Measurements from ENCODE around the gene AATK.

Gene AATK

DNA sequence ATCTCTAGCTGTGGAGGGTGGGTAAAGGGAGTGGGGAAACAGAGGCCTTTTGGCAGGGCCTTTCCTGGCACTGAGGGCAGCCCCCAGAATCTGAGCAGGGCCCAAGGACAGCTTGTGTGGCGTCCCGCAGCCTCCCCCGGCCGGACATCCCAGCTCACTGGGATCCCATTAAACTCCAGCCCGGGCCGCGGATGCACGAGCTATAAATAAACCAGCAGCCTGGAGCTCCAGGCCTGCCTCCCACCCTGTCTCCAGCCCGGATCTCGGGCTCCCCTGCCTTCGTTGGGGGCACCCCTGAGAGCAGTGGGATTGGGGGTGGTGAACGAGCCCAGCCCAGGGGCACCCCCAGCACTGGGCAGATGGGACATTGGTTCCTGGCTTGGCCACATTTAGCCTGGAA lies 13.8 kb upstream of the AATK start:
- DNase-seq = no peak

DNA sequence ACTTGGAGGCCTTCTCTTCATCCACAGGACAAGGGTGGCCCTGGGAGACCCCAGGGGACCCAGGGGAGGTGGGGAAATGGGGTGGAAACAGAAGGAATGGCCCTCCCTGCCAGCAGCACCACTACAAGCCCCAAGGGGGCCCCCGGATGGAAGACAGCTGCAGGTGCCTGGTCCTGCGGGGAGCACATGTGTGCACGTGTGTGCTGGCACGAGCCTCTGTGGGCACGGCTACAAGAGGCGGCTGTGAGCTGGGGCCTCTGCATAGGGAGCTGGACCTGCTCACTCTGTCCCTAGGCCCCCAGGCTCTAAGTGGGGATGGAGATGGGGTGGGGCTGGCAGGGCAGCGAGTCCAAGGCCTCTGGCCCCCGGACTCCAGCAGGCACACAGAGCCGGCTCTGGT lies 13.2 kb upstream of the AATK start:
- no peak for DNase-seq

DNA sequence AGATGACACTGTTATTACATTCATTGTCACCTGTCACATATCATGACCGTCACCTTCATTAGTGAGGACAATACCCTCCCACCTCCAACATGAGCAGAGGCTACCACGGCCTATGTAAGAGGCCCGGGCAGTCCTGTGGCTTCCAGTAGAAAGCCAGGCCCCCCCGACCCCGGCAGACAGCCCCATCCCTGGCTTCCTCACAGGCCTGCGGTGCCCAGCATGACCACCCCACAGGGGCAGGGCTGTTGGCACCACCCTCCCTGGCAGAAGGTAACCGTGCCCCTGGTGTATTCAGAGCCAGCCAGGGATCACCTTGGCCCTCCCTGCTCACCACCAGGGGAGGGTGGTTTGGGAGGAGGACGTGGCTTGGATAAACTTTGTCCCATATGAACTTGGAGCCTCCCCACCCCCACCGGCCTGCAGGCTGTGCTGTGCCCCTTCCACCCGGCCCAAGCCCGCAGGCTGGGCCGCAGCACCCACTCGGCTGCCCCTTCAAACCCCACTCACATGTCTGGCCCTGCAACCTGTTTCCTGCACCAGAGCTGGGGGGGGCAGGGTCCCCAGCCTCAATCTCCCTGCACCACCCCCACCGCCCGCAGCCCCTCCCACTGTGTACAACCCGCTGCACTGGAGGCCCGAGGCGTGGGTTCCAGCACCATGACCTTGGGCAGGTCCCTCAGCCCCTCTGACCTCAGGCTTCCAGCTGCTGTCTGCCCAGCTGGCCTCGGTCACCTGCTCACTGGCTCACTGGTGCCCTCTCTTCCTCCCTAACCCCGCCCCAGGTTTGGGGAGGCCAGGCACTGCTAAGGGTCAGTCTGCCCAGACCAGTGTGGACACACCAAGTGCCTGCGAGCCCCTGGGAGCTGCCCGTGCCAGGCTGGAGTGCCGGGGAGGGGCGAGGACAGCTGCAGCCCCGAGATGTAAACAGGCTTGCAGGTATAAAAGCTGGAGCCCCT lies 12.4 kb upstream of the AATK start:
- DNase-seq = no peak

DNA sequence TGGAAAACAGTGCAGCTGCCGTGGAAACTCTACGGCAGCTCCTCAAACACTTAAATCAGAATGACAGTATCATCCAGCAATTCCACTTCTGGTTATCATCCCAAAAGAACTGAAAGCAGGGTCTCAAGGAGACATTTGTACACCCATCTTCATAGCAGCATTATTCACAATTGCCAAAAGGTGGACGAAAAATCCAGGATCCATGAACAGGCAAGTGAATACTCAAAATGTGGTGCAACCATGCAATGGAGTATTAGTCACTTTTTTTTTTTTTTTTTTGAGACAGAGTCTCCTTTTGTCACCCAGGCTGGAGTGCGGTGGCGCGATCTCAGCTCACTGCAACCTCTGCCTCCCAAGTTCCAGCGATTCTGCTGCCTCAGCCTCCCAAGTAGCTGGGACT lies 10.6 kb upstream of the AATK start:
- DNase-seq = no peak

DNA sequence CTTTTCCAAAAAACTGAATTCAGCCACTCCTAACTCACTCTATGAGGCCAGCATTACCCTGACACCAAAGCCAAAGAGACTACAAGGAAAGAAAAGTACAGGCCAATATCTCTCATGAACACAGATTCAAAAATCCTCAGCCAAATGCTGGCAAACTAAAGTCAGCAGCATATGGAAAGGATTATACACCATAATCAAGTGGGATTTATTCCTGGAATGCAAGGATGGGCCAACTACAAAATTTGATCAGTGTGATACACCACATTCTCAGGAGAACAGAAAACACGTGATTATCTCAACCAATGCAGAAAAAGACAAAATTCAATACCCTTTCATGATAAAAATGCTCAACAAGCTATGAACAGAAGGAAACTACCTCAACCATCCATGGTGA lies 7.7 kb upstream of the AATK start:
- no peak for DNase-seq

DNA sequence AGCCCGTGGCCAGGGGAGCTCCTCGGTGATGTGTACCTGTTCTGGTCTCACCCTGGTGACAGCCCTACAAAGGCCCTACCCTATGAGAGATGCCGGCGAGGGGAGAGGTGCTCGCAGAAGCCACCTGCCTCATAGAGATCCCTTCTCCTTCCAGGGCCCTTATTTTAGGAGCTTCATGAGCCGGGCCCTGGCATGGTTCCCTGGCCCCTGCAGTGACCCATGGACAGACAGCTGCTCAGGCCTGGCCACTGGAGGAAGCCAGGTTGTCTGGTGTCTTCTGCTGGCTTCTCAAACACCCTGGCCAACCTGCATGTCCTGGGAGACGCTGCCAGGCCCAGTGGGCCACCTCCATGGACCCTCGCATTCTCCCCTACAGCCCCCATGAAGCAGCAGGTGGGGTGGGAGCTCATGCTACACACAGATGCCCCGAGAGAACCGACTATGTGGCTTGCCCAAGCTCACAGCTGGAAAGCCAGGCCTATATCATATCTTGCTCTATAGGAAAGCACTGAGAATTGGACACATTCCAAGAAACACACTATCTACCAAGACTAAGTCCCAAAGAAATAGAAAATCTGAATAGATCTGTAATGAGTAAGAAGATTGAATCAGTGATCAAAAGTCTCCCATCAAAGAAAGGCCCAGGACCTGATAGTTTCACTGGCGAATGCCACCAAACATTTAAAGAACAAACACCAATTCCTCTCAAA lies 7.2 kb upstream of the AATK start:
- no peak for DNase-seq

DNA sequence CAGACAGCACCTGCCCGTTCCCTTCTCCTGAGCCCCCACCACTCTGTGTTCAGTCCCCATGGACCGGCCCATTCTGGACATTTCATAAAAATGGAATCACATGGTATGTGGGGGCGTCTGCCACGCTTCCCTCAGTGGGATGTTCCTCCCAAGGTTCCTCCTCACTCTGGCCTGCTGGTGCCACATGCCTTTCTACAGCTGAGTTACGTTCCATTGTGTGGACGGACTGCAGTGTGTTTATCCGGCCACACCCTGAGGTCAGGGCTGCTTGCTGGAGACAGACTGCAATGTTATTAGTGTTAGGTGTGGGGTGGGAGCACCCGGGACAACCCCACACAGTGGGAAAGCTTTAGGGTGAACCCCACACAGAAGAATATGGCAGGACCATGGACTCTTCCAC lies 5.9 kb upstream of the AATK start:
- DNase-seq = no peak

DNA sequence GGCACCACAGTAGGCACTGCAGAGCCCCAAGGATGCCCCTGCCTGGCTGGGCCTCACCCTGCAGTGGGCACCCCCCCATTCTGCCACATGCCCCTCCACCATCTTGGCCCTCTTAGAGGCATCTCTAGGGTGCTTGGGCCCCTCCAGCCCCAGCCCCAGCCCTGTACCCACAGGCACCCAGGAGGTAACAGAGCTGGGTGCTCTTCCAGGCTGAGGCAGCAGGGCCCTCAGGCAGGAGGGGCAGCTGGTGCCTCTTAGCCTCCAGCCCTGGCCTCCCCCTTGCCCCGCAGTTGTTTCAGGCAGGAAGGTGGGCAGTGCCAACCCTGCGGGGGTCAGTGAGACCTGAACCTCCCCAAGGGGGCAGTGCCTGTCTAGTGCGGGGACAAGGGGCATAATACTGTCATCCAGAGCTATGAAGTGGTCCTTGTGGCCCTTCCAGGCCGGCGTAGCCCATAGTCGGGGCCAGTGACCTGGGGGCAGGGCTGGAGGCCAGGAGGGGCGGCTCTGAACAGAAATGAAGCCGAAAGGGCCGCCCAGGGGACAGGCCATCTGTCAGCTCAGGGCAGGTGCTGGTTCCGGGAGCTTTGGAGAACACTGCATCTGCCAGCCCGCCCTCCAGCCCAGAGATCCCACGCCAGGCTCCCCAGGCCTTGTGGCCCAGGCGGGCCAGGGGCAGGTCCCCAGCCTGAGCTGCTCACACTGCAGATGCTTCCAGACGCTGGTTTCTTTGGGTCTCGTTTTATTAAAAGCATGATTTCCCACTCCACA lies 4.9 kb upstream of the AATK start:
- no peak for DNase-seq

DNA sequence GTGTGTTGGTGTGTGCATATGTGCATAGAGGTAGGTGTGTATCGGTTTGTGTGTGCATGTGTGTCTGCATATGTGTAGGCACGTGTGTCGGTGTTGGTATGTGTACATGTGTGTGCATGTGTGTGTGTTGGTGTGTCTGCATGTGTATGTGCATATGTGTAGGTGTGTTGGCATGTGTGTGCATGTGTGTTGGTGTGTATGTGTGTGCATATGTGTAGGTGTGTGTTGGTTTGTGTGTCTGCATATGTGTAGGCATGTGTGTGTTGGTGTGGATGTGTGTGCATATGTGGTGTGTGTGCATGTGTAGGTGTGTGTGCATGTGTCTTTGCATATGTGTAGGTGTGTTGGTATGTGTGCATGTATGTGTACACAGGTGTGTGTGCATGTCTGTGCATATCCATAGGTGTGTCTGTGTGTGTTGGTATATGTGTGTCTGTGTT lies 3.9 kb upstream of the AATK start:
- no peak for DNase-seq

DNA sequence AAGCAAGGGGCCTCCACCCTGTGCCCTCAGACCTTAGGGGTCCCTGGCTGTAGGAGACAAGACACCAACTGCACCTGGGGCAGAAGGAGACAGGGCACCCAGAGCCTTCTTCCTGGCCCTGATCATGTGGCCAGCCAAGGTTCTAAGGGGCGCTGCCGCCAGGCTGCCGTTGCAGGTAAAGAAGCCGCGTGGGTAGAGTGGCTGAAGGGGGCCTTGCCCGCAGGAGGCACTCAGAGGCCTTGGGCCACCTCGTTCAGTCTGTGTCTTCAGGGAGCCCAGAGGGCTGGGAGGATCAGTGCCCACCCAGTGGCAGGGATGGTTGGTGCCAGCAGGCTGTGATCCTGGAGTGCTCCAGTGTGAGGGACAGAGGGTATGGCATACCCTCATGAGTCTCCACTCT lies 1.6 kb upstream of the AATK start:
- DNase-seq = no peak

DNA sequence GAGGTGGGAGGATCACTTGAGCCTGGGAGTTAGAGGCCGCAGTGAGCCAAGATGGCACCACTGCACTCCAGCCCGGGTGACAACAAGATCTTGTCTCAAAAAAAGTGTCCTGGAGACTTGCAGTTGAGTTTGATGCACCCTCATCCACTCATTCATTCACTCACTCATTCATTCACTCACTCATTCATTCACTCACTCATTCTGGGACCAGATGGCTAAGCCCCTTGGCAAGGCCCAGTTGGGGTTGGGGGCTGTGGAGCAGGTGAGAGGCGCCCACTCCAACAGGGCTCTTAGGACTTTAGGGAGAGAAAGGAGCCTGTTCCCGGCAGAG lies 1.1 kb upstream of the AATK start:
- no peak for DNase-seq

DNA sequence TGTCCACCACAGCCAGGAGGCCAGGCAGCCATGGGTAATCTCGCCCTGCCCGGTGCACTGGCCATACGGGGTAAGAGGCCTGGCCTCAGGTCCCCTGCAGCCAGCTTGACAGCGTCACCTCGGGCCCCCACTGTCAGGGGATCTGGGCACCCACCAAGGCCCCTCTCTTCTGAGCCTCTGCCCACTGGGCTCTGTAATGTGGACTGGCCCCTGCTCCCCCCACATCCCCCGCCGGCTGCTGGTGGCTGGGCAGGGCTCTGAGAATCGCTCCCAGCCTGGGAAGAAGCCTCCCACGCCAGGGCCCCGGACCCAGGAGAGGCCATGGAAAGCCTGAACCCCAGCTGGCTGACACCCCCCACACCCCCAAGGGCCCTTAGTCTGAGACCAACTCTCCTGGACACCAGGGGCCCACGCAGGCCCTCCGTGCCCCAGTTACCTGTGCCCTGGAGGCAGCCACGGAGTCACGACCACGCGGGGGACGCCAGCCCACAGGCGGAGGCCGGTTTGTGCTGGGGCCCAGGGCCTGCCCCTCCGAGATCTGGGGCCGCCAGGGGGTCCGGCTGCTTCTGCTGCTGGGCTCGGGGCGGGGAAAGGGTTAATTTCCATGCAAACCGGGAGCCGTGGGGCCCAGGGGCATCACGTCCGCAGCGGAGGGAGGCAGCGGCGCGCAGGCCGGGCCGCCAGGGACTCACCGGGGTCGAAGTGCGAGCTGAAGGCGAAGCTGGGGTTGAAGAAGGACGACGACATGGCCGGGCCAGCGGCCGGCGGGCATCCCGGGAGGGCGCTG lies 582 bp downstream of the AATK start, which contains the start of gene PVALEF:
Gene PVALEF, plus strand, starts transcription at position 262 of the 787 bp plus-strand sequence. CDS start 15,720 bp downstream, outside the sequence.
- no peak for DNase-seq

DNA sequence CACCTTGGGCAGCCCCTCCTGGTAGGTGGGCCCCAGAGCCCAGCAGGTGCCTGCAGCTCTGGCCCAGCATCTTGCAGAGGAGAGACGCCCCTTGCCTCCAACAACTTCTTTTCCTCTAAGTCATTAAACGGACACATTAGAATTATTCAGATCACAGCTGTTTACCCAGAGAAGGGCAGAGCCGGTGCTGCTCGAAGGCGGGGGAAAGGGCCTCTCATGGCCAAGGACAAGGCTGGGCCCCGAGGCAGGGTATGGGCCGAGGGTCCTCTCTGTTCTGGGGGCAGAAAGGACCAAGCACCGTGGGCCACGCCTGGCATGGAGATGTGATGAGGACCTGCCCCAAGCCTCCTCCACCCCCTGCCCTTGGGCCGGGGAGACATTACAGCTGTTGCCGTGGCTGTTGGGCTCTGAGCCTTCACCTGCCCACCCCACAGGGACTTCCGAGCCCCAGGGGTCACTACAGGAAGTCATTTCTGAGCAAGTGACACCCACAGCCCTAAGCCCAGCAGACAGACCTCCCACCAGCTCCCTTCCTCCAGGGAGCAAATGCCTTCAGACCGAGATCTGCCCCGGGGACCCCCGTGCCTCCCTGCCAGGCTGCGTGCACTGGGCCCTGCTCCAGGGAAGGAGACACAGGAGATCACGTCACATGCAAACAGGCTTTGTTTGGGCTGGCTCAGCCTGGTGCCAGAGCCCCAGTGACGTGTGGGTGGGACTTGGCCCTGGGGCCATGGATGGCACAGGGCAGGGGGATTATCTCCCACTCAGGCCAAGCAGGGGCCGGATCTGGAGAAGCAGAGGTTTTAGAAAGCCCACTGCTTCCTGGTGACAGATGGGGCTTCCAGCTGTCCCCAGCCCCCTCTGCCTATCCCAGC lies 1.4 kb downstream of the AATK start:
- peak; percentile 42 to 57 for DNase-seq

DNA sequence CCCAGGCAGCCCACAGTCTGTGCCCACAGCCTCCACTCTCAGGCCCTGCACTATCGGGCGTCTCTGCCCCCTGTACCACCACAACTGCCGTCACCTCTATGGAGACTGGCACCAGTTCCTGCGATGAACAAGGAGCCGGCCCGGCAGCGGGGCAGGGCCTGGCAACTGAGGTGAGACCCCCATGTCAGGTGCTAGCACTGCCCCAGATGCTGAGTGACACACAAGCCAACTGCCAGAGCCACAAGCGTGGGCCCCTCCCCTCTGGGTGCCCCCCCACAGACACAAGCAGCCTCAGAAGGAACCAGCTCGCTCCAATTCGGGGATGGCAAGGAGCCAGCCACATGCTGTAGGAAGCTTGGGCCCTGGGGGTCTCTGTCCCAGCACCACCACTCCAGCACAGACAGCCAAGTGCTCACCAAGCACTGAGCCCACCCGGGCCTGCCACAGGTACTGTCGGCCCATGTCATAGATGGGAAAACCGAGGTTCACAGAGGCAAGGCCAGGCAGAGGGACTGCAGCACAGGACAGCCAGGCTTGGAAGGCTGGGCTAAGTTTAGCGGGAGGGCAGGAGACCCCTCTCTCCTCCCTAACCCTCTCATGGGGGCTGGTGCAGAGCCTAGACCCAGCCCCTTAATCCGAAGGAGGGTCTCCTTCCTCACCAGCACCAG lies 2.2 kb downstream of the AATK start:
- no peak for DNase-seq

DNA sequence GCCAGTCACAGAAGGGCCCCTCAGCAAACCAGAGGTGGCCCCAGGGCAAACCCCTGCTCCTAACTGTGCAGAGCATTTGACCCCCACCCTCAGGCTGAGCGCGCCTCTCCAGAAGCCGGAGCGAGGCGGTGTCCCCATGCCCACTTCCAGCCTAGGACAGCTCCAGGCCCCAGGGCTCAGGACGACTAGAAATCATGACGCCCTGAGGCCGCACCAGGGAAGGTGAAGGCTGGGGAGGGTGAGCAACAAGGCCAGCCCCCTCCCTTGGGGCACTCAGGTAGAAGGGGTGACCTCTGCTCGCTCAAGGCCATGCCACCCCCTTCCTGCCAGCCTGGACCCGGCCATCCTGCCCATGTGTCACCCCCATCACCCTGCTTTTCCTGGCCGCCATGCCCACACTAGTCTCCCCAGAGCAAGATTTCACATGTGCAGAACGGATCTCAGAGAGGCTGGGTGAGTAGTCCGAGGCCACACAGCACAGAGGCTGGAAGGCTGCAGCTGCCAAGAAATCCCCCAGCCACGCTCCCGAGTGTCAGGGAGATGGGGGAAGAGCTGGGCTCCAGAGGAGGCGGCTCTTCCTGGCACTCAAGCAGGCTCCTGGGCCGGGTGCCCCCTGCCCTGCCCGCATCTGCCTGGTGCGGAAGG lies 2.8 kb downstream of the AATK start:
- DNase-seq = no peak

DNA sequence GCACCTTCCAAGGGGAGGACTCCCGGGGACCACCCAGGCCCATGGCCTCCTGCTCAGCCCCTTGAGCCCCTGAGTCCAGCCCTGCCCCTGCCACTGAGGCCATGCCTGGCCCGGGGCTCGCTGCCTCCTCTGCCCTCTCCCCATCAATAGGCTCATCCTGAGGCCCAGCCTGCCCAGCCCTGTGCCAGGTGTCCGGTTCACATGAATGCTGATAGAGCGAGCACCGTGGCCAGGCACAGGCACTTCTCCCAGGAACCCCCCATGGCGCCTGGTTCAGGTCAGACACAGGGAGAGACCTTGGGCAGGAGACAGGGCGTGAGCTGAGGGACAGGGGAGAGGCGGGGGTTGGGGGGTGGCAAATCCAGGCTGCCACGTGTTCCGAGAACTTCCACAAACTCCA lies 3.5 kb downstream of the AATK start:
- no peak for DNase-seq

DNA sequence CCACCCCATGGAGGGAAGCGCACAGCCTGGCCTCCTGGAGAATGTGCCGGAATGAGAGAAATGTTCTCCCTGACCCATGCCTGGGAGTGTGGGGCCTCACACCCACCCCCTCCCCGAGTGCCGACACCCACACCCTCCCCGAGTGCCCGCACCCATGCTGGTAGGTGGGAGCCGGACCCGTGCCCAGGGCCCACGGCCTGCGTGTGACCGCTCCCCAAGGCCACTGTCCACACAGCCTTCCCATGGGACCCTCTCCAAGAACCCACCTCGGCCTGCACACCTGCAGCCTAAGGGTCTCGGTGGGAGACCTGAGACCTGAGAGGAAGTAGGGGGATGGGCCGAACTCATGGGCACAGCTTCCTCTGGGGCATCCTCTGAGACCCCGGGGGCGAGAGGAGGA lies 4.0 kb downstream of the AATK start:
- DNase-seq = no peak

DNA sequence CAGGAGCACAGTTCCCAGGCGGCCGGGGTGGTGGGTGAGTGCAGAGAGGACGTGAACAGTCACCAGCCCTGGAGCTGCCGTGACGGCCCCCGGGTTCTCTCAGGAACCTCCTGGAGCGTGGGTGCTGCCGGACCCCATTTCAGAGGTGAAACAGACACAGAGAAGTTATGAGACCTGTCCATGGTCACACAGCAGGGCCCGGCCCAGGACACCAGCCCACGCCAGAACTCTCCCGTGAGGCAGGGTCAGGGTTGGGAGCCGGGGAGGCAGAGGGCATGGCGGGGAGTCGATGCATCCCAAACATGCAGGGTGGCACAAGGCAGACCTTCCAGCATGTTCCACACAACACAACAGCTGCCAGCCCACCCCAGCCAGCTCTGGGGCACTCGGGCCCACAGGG lies 4.5 kb downstream of the AATK start:
- no peak for DNase-seq

DNA sequence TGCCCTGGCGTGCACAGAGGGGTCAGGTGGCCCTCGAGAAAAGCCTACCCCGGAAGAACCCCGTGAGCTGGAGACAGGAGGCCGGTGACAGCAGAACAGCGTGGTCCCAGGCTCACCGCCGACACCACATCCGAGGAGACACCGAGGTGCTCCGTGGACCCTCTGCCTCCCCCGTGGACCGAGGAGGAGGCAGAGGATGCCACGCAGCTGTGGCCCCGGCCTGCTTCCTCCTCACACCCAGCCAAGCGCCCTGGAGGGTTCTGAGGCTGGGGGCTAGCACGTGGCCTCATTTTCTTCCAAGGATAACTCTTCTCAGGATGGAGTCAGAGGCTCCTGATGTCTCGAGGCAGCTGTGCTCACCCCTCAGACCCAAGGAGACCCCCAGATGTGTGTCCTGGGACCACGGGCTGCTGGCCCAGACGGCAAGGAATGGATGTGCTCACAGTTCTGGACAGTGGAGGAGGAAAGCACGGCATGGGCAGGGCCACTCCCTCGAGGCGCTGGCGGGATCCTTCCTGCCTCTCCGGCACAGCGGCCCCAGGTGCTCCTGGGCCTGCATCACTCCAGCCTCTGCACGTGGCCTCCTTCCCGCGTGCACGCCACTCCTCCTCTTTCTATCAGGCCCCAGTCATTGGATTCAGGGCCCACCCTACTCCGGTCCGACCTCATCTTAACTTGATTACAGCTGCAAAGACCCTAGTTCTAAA lies 5.1 kb downstream of the AATK start:
- no peak for DNase-seq

DNA sequence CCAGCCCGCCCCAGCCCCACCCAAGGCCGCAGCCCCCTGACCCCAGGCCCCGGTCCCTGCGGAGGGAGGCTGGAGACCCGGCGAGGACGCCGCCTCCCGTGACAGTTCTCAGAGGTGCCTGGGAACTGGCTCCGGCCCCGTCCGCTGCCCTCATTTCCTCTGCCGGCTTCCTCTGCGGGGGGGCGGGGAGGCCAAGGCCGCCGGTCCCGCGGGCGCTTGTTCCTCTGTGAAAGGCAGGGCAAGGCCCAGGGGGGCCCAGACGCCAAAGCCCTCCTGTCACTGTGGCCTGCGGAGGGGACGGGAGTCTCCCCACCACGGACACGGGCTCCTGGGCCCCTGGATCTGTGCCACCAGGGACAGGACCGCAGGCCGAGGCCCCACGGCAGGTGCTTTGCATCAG lies 5.7 kb downstream of the AATK start:
- no peak for DNase-seq

Measured in SHP77 (cell line).